NCI-H2227 (cell line): ENCODE results near the gene SPAG5.

Experiments
- DNase-seq: peaks from one replicate; lab custom pipeline; 2025; ENCODE audit not compliant: unreplicated experiment; lab: John Stamatoyannopoulos, UW

The SPAG5 gene

GRCh38 chr17:28598799-28599310 lies at the start of gene SPAG5:
Gene SPAG5 (minus strand): TSS chr17:28599025. CDS start chr17:28598946, 79 bp downstream.
- peak; percentile 93 for DNase-seq

- no peak for DNase-seq
Measured at GRCh38 chr17:28646039-28646754, 47.4 kb upstream of the SPAG5 start.

- DNase-seq, result no peak
Measured at GRCh38 chr17:28645576-28645939, 46.7 kb upstream of the SPAG5 start.

- peak; percentile 95 for DNase-seq
Measured at GRCh38 chr17:28644787-28645575, 46.2 kb upstream of the SPAG5 start, which contains the start of gene BLTP2. Gene BLTP2 (minus strand): TSS chr17:28645158. CDS start chr17:28645056, 102 bp downstream.

- peak; percentile 45 for DNase-seq
Measured at GRCh38 chr17:28643983-28644786, 45.4 kb upstream of the SPAG5 start.

- DNase-seq, result no peak
Measured at GRCh38 chr17:28641579-28641978, 42.8 kb upstream of the SPAG5 start.

GRCh38 chr17:28635506-28635905 lies 36.7 kb upstream of the SPAG5 start:
- DNase-seq, result no peak

- no peak for DNase-seq
Measured at GRCh38 chr17:28634206-28634865, 35.5 kb upstream of the SPAG5 start.

GRCh38 chr17:28626818-28627217 lies 28.0 kb upstream of the SPAG5 start:
- DNase-seq, result no peak

GRCh38 chr17:28624148-28624547 lies 25.3 kb upstream of the SPAG5 start:
- DNase-seq, result no peak

- DNase-seq, result no peak
Measured at GRCh38 chr17:28623696-28624095, 24.9 kb upstream of the SPAG5 start.

- DNase-seq, result no peak
Measured at GRCh38 chr17:28622186-28622585, 23.4 kb upstream of the SPAG5 start.

GRCh38 chr17:28620010-28620409 lies 21.2 kb upstream of the SPAG5 start:
- DNase-seq, result no peak

- DNase-seq, result no peak
Measured at GRCh38 chr17:28618464-28618863, 19.6 kb upstream of the SPAG5 start.

- DNase-seq, result no peak
Measured at GRCh38 chr17:28616281-28616680, 17.5 kb upstream of the SPAG5 start.

- DNase-seq, result no peak
Measured at GRCh38 chr17:28615260-28615940, 16.6 kb upstream of the SPAG5 start.

- no peak for DNase-seq
Measured at GRCh38 chr17:28613931-28614381, 15.1 kb upstream of the SPAG5 start, which contains the start of gene RSKR. Gene RSKR (minus strand): TSS chr17:28614185. CDS start chr17:28614161, 24 bp downstream.

- DNase-seq, result peak; percentile 28
Measured at GRCh38 chr17:28612936-28613872, 14.4 kb upstream of the SPAG5 start.

- DNase-seq, result no peak
Measured at GRCh38 chr17:28612531-28612930, 13.7 kb upstream of the SPAG5 start.
